ENCODE results near the gene KRTAP1-3. TPM values are rescaled to one million over a fixed set of nuclear protein-coding genes. Genes with fewer than 3 reads are reported as not detected.
"Not testable (repeated sequence)": the region's sequence is repeated elsewhere in the genome, so short reads cannot be mapped to it uniquely, and the experiment has no call there.

The KRTAP1-3 gene
- total and polyA plus RNA-seq, 8 donors: not detected

DNA sequence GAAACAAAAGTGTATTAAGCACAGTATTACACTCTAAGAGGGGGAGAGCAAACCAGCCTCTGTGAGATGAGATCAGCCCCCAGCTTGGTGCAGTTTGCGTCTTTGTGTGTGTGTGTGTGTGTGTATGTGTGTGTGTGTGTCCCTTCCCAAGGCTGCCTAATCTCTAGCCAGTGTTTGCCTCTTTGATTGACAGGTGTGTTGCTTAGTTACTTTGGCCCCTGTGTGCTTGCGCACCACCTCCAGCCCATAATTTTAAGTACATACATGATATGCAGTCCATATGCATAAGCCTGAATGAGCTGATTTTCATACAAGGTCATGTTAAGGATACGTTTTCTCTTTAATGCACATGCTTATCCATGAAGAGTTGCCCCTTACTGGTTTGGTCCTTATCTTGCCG, 32.9 kb downstream of the KRTAP1-3 start:
- Histone ChIP-seq H3K27me3 (no peaks in the 10 kb centered on the region), H3K27ac (no peak overlapping the region), H3K36me3 (no peaks in the 10 kb centered on the region), H3K4me1 (no peaks in the 10 kb centered on the region), H3K9me3 (no peaks in the 10 kb centered on the region), H3K4me3 (no peak overlapping the region)
- intact Hi-C loops (cut with DNase I): no loop called here
- DNase-seq (no peak), FAIRE-seq (no peak), ATAC-seq (no peak)
- WGBS, 2 donors: 57 to 71% methylated on average over 4 of the region's 4 CpGs
- no peak for TF ChIP-seq CTCF (IDR thresholded peaks at IDR 0.05)

DNA sequence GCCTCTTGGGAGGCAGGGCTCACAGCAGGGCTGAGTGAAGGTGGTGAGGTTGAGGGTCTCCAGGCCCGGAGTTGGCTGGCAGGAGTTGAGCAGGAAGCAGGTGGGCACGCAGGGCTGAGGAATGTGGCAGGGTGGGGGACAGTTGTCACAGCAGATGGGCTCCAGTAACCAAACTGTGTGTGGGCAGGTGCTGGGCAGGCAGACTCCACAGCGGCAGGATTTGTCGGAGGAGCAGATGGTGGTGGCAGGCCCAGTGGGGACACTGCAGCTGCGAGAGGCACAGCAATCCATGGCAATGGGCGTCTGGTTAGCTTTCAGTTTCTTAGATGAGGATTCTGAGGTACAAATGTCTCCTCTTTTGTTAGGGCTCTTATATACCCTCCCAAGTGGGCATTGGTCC, 35.1 kb downstream of the KRTAP1-3 start, which contains the start of gene KRTAP3-2:
Gene KRTAP3-2 (minus strand): TSS at position 344 of the 400 bp plus-strand sequence. CDS start 53 bp downstream, at position 291.
- 68 to 91% methylated on average over 6 of the region's 6 CpGs for WGBS, 2 donors
- DNase-seq; FAIRE-seq; H3K27ac ChIP-seq; intact Hi-C loops (cut with DNase I); H3K9me3 ChIP-seq; H3K27me3 ChIP-seq; H3K4me1 ChIP-seq; H3K4me3 ChIP-seq; H3K36me3 ChIP-seq; ATAC-seq: not testable (repeated sequence)

GRCh38 chr17:40997361-40997760, 37.3 kb downstream of the KRTAP1-3 start:
- Histone ChIP-seq H3K9me3 (no peaks in the 10 kb centered on the region), H3K27ac (no peak overlapping the region), H3K4me1 (no peaks in the 10 kb centered on the region), H3K4me3 (no peak overlapping the region), H3K27me3 (no peaks in the 10 kb centered on the region), H3K36me3 (no peaks in the 10 kb centered on the region)
- FAIRE-seq (no peak), DNase-seq (no peak), ATAC-seq (no peak)
- TF ChIP-seq CTCF (IDR thresholded peaks at IDR 0.05): no peak
- intact Hi-C loops (cut with DNase I): no loop called here
- WGBS, 2 donors: 59% methylated on average over 2 of the region's 2 CpGs

DNA sequence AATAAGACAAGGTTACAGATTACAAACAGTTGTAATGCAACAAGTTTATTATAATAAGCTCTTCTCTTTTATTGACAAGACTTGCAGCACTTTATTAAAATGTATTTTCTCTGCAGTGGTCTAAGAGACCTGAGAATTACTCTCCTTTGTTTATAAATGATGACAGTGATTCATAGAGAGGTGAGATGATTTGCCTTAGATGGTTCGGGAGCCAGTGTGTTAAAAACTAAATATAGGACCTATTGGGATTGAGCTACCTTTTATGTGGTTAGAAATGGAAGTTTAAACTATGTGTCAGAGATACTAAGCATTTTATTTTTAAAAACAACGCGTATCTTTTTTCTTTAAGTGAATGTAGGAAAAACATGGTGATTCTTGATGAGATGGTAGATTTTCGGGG, 37.8 kb downstream of the KRTAP1-3 start:
- no peak overlapping the region for H3K4me3 ChIP-seq
- DNase-seq: no peak
- no peaks in the 10 kb centered on the region for H3K4me1 ChIP-seq
- 68 to 78% methylated on average over 4 of the region's 4 CpGs for WGBS, 2 donors
- no peak for FAIRE-seq
- H3K9me3 ChIP-seq: no peaks in the 10 kb centered on the region
- intact Hi-C loops (cut with DNase I): no loop called here
- TF ChIP-seq CTCF (IDR thresholded peaks at IDR 0.05): no peak
- H3K27ac ChIP-seq: no peak overlapping the region
- H3K27me3 ChIP-seq: no peaks in the 10 kb centered on the region
- no peak for ATAC-seq
- no peaks in the 10 kb centered on the region for H3K36me3 ChIP-seq

- ATAC-seq (no peak), DNase-seq (no peak), FAIRE-seq (no peak)
- Histone ChIP-seq H3K4me3 (no peak overlapping the region), H3K27me3 (no peaks in the 10 kb centered on the region), H3K27ac (no peak overlapping the region), H3K36me3 (no peaks in the 10 kb centered on the region), H3K9me3 (no peaks in the 10 kb centered on the region), H3K4me1 (no peaks in the 10 kb centered on the region)
- 24 to 29% methylated on average over 1 of the region's 1 CpG for WGBS, 2 donors
- intact Hi-C loops (cut with DNase I): no loop called here
- no peak for TF ChIP-seq CTCF (IDR thresholded peaks at IDR 0.05)
Measured at GRCh38 chr17:40995116-40995515, 39.6 kb downstream of the KRTAP1-3 start.

All from pancreas (tissue), 10 donors.